NCI-H748 (cell line): Measurements from ENCODE around the gene LEFTY2.
"Not testable (repeated sequence)": the region's sequence is repeated elsewhere in the genome, so short reads cannot be mapped to it uniquely, and the experiment has no call there.

Source experiments
- DNase-seq: peaks from one replicate; lab custom pipeline; 2025; ENCODE audit not compliant: unreplicated experiment; lab: John Stamatoyannopoulos, UW

The LEFTY2 gene

GRCh38 chr1:225954753-225955152 is 13.7 kb upstream of the LEFTY2 start:
- DNase-seq: no peak

GRCh38 chr1:225953315-225953714 is 12.3 kb upstream of the LEFTY2 start:
- DNase-seq: no peak

- DNase-seq: no peak
Measured at GRCh38 chr1:225950905-225951497, 10.0 kb upstream of the LEFTY2 start.

- DNase-seq: no peak
Measured at GRCh38 chr1:225949041-225949440, 8.0 kb upstream of the LEFTY2 start.

GRCh38 chr1:225946803-225947202 is 5.8 kb upstream of the LEFTY2 start:
- DNase-seq: no peak

GRCh38 chr1:225946082-225946620 is 5.1 kb upstream of the LEFTY2 start:
- no peak for DNase-seq

- no peak for DNase-seq
Measured at GRCh38 chr1:225945564-225945963, 4.5 kb upstream of the LEFTY2 start.

GRCh38 chr1:225944951-225945350 is 3.9 kb upstream of the LEFTY2 start:
- no peak for DNase-seq

- DNase-seq: no peak
Measured at GRCh38 chr1:225944387-225944786, 3.4 kb upstream of the LEFTY2 start.

- DNase-seq: no peak
Measured at GRCh38 chr1:225943582-225943981, 2.6 kb upstream of the LEFTY2 start.

GRCh38 chr1:225942574-225942973 is 1.6 kb upstream of the LEFTY2 start:
- no peak for DNase-seq

GRCh38 chr1:225941942-225942222 is 862 bp upstream of the LEFTY2 start:
- DNase-seq: no peak

GRCh38 chr1:225940385-225941151 is 452 bp downstream of the LEFTY2 start:
- DNase-seq: no peak

- not testable (repeated sequence) for DNase-seq
Measured at GRCh38 chr1:225939939-225940310, 1.1 kb downstream of the LEFTY2 start.

GRCh38 chr1:225939097-225939938 is 1.7 kb downstream of the LEFTY2 start:
- not testable (repeated sequence) for DNase-seq

GRCh38 chr1:225937048-225937968 is 3.7 kb downstream of the LEFTY2 start:
- no peak for DNase-seq

GRCh38 chr1:225936523-225936922 is 4.5 kb downstream of the LEFTY2 start:
- DNase-seq: no peak

GRCh38 chr1:225936086-225936485 is 4.9 kb downstream of the LEFTY2 start:
- not testable (repeated sequence) for DNase-seq

- no peak for DNase-seq
Measured at GRCh38 chr1:225934711-225935110, 6.3 kb downstream of the LEFTY2 start.

- no peak for DNase-seq
Measured at GRCh38 chr1:225933072-225933471, 7.9 kb downstream of the LEFTY2 start.
